SK-N-SH (cell line): Measurements from ENCODE around the gene FAP. TPM values are rescaled to one million over a fixed set of nuclear protein-coding genes. Genes with fewer than 3 reads are reported as not detected.

ENCODE experiments used
- CTCF ChIA-PET: fragments of 300-600, 350-600 bp; formaldehyde crosslinking; extraction: SDS; loops from one replicate; lab custom pipeline; 2021; lab: Yijun Ruan, JAX
- POLR2A ChIA-PET: fragments of 350-600 bp; sonication (Branson Sonifier 250); formaldehyde crosslinking; extraction: SDS; loops from one replicate; lab custom pipeline; 2020; ENCODE audit warnings: antibody characterized with exemption, inconsistent platforms; lab: Yijun Ruan, JAX
- DNase-seq: peaks from one replicate; pipeline ENCODE4 v3.0.0; 2012
- H2AFZ ChIP-seq: fragments of 200-600 bp; sonication (generic); 2 replicates; pipeline ENCODE4 v1.8.1; 2016; ENCODE audit warnings: antibody characterized with exemption, mild to moderate bottlenecking, low read depth
- H3F3A ChIP-seq: fragments of 200-600 bp; sonication (generic); replicated peaks from 2 replicates; pipeline ENCODE3; 2016; ENCODE audit warnings: antibody characterized with exemption, mild to moderate bottlenecking; ENCODE audit not compliant: insufficient read depth
- H3K27ac ChIP-seq, 2 experiments: fragments of 200-500 bp in 1 of 2; fragments of 200-600 bp in 1 of 2; sonication (Bioruptor generic) in 1 of 2; sonication (generic), shearing (Covaris generic) in 1 of 2; 2 replicates each; pipeline versions ENCODE4 v1.5.1 to v1.6.1; 2014 to 2016; ENCODE audit warnings: low read depth in 2 of 2, inconsistent platforms in 1 of 2, low read length in 1 of 2, mild to moderate bottlenecking in 1 of 2, mixed read lengths in 1 of 2
- H3K27me3 ChIP-seq: fragments of 200-600 bp; sonication (generic), shearing (Covaris generic); 2 replicates; pipeline ENCODE4 v1.6.1; 2016; ENCODE audit warnings: mixed run types; ENCODE audit not compliant: insufficient read depth
- H3K36me3 ChIP-seq, 2 experiments: fragments of 200-500 bp in 1 of 2; fragments of 200-600 bp in 1 of 2; sonication (Bioruptor generic) in 1 of 2; sonication (generic) in 1 of 2; replicated peaks in 1 of 2; 2 replicates each; pipeline versions ENCODE3 to v1.5.1; 2014 to 2016; ENCODE audit warnings: low read length in 1 of 2, mild to moderate bottlenecking in 1 of 2; ENCODE audit not compliant: insufficient read depth in 2 of 2, control insufficient read depth in 1 of 2
- H3K4me1 ChIP-seq, 2 experiments: fragments of 200-500 bp in 1 of 2; fragments of 200-600 bp in 1 of 2; sonication (Bioruptor generic) in 1 of 2; sonication (generic), shearing (Covaris generic) in 1 of 2; 2 replicates each; pipeline versions ENCODE4 v1.5.1 to v1.6.1; 2014 to 2016; ENCODE audit warnings: low read depth in 1 of 2, low read length in 1 of 2, mixed run types in 1 of 2; ENCODE audit not compliant: insufficient read depth in 2 of 2, control insufficient read depth in 1 of 2
- H3K4me2 ChIP-seq: fragments of 200-600 bp; sonication (generic), shearing (Covaris generic); 2 replicates; pipeline ENCODE4 v1.6.1; 2017; ENCODE audit warnings: mixed run types
- H3K4me3 ChIP-seq, 2 experiments: fragments of 200-500 bp in 1 of 2; fragments of 200-600 bp in 1 of 2; sonication (Bioruptor generic) in 1 of 2; sonication (generic), shearing (Covaris generic) in 1 of 2; 2 replicates each; pipeline versions ENCODE4 v1.5.1 to v1.8.1; 2014 to 2016; ENCODE audit warnings: low read depth in 2 of 2, inconsistent platforms in 1 of 2, low read length in 1 of 2, mild to moderate bottlenecking in 1 of 2, mixed read lengths in 1 of 2, moderate library complexity in 1 of 2
- H3K79me2 ChIP-seq: fragments of 200-600 bp; sonication (generic); 2 replicates; pipeline ENCODE4 v1.8.1; 2017; ENCODE audit warnings: mild to moderate bottlenecking; ENCODE audit not compliant: insufficient read depth
- H3K9ac ChIP-seq: fragments of 200-600 bp; sonication (generic); 2 replicates; pipeline ENCODE4 v1.6.1; 2017; ENCODE audit warnings: mixed run types
- H3K9me2 ChIP-seq: fragments of 200-600 bp; sonication (generic); 2 replicates; pipeline ENCODE4 v1.6.1; 2017; ENCODE audit warnings: mixed run types
- H3K9me3 ChIP-seq: fragments of 200-600 bp; sonication (generic); 2 replicates; pipeline ENCODE4 v1.6.1; 2017; ENCODE audit warnings: mixed run types, mild to moderate bottlenecking, moderate library complexity
- H4K20me1 ChIP-seq: fragments of 200-600 bp; sonication (generic); 2 replicates; pipeline ENCODE4 v1.6.1; 2017; ENCODE audit warnings: mild to moderate bottlenecking, mixed run types; ENCODE audit not compliant: insufficient read depth
- EP300 ChIP-seq, 2 experiments: IDR thresholded peaks; 2 replicates each; pipeline versions ENCODE4 v1.4.0 to v1.6.1; 2012; ENCODE audit warnings: borderline replicate concordance in 1 of 2, low read depth in 1 of 2, low read length in 1 of 2
- FOSL2 ChIP-seq: IDR thresholded peaks from 2 replicates; pipeline ENCODE4 v1.4.0; 2012; ENCODE audit warnings: low read depth, mild to moderate bottlenecking, moderate library complexity, borderline replicate concordance
- FOXJ3 ChIP-seq: sonication (generic); formaldehyde crosslinking; IDR thresholded peaks from 2 replicates; pipeline ENCODE4 v1.5.1; 2020; ENCODE audit warnings: mild to moderate bottlenecking, missing genetic modification reagents
- FOXM1 ChIP-seq: IDR thresholded peaks from 2 replicates; pipeline ENCODE4 v1.4.0; 2012; ENCODE audit warnings: low read depth, mild to moderate bottlenecking
- GABPA ChIP-seq: IDR thresholded peaks from 2 replicates; pipeline ENCODE4 v1.4.0; 2012; ENCODE audit warnings: low read depth, mild to moderate bottlenecking
- GATA2 ChIP-seq: sonication (generic); formaldehyde crosslinking; IDR thresholded peaks from 2 replicates; pipeline ENCODE4 v1.5.0; 2020; ENCODE audit warnings: mild to moderate bottlenecking, missing genetic modification reagents
- MEF2A ChIP-seq: IDR thresholded peaks from 2 replicates; pipeline ENCODE4 v1.4.0; 2012; ENCODE audit warnings: low read depth, borderline replicate concordance
- NFIC ChIP-seq: IDR thresholded peaks from 2 replicates; pipeline ENCODE4 v1.4.0; 2012; ENCODE audit warnings: borderline replicate concordance
- NRF1 ChIP-seq: IDR thresholded peaks from 2 replicates; pipeline ENCODE4 v1.6.1; 2012; ENCODE audit warnings: low read depth, mild to moderate bottlenecking, low read length
- SIN3A ChIP-seq: IDR thresholded peaks from 2 replicates; pipeline ENCODE4 v1.6.1; 2012; ENCODE audit warnings: low read depth, mild to moderate bottlenecking, low read length, moderate library complexity, borderline replicate concordance
- SMC3 ChIP-seq: IDR thresholded peaks from 2 replicates; pipeline ENCODE4 v1.6.1; 2012; ENCODE audit warnings: low read depth, low read length, improper control_type of control experiment
- TAF1 ChIP-seq: IDR thresholded peaks from 2 replicates; pipeline ENCODE4 v1.6.1; 2012; ENCODE audit warnings: low read depth, mild to moderate bottlenecking, low read length, moderate library complexity, borderline replicate concordance
- TCF12 ChIP-seq: IDR thresholded peaks from 2 replicates; pipeline ENCODE4 v1.4.0; 2012
- WGBS: methylation state at CpG from one replicate; pipeline ENCODE4 v1.1.6; 2017; ENCODE audit warnings: low lambda C conversion rate; 5-methylcytosine and 5-hydroxymethylcytosine counted together
- polyA plus RNA-seq, 3 experiments: library from polyadenylated mRNA; depleted of rRNA; stranded (reverse); fragments of >200 nt; gene quantifications; 2 replicates each; pipeline ENCODE4 v1.2.3, GENCODE V29; 2012
- TF ChIP-seq, protein P1 (sequence below): IDR thresholded peaks from 2 replicates; pipeline ENCODE4 v1.4.0; 2012; ENCODE audit warnings: low read depth, borderline replicate concordance
- TF ChIP-seq, protein P2 (sequence below): fragments of 150-350 bp; IDR thresholded peaks from 2 replicates; pipeline ENCODE4 v1.6.1; 2017; ENCODE audit warnings: antibody characterized with exemption, low read length, low read depth, borderline replicate concordance
- TF ChIP-seq, protein P3 (sequence below): IDR thresholded peaks from 2 replicates; pipeline ENCODE4; 2012
- TF ChIP-seq, protein P4 (sequence below): IDR thresholded peaks from 2 replicates; pipeline ENCODE4 v1.4.0; 2012; ENCODE audit warnings: low read depth

The FAP gene
- polyA plus RNA-seq, 1 of the 3 experiments (the other 2 are of a cell fraction), result 36.9 TPM

DNA sequence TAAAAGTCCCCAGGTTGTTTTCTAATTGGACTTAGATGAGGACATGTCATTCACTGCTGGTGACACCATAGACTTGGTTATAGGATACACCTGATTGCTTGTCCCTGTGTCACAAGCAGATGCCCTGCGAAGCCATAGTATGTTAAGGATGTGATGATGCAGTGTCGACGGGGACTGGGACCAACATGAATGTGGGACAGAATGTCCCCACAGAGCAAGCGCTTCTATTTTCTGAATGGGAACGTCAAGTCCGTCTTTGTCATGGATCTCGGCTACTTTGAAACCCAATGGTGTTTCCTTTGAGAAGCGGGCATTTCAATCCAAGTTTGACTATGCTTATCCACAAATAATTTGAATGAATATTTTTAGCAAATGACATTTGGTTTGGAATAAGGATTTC lies 93.3 kb downstream of the FAP start:
- Histone ChIP-seq H2AFZ (no peak overlapping the region), H3K36me3 (no peaks in the 10 kb centered on the region), H4K20me1 (no peaks in the 10 kb centered on the region), H3K4me3 (no peak overlapping the region), H3K79me2 (no peaks in the 10 kb centered on the region), H3F3A (no peaks in the 10 kb centered on the region), H3K4me1 (no peaks in the 10 kb centered on the region; a peak in 1 of 4 replicates), H3K27me3 (no peaks in the 10 kb centered on the region), H3K9ac (no peak overlapping the region), H3K9me2 (no peaks in the 10 kb centered on the region), H3K9me3 (no peaks in the 10 kb centered on the region), H3K27ac (no peak overlapping the region), H3K4me2 (no peak overlapping the region)
- CTCF ChIA-PET, result interaction anchor here (1.2 to 1.3 kb wide), 2 partner anchors 148 to 151 kb away, joined by 5 read pairs; no protein-coding TSS in a partner anchor
- no peak for DNase-seq
- WGBS, result 90% methylated on average over 8 of the region's 8 CpGs
- POLR2A ChIA-PET, result no interaction called here
- TF ChIP-seq FOXM1, result no peak
- TF ChIP-seq NFIC, result no peak
- TF ChIP-seq, protein P1, sequence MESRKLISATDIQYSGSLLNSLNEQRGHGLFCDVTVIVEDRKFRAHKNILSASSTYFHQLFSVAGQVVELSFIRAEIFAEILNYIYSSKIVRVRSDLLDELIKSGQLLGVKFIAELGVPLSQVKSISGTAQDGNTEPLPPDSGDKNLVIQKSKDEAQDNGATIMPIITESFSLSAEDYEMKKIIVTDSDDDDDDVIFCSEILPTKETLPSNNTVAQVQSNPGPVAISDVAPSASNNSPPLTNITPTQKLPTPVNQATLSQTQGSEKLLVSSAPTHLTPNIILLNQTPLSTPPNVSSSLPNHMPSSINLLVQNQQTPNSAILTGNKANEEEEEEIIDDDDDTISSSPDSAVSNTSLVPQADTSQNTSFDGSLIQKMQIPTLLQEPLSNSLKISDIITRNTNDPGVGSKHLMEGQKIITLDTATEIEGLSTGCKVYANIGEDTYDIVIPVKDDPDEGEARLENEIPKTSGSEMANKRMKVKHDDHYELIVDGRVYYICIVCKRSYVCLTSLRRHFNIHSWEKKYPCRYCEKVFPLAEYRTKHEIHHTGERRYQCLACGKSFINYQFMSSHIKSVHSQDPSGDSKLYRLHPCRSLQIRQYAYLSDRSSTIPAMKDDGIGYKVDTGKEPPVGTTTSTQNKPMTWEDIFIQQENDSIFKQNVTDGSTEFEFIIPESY, result no peak
- no peak for TF ChIP-seq NRF1
- TF ChIP-seq EP300 (IDR thresholded peaks at IDR 0.05; ENCODE audit: borderline replicate concordance in 1 of 2, low read depth in 1 of 2, low read length in 1 of 2), result no peak
- TF ChIP-seq, protein P2, sequence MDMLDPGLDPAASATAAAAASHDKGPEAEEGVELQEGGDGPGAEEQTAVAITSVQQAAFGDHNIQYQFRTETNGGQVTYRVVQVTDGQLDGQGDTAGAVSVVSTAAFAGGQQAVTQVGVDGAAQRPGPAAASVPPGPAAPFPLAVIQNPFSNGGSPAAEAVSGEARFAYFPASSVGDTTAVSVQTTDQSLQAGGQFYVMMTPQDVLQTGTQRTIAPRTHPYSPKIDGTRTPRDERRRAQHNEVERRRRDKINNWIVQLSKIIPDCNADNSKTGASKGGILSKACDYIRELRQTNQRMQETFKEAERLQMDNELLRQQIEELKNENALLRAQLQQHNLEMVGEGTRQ, result no peak
- TF ChIP-seq, protein P3, sequence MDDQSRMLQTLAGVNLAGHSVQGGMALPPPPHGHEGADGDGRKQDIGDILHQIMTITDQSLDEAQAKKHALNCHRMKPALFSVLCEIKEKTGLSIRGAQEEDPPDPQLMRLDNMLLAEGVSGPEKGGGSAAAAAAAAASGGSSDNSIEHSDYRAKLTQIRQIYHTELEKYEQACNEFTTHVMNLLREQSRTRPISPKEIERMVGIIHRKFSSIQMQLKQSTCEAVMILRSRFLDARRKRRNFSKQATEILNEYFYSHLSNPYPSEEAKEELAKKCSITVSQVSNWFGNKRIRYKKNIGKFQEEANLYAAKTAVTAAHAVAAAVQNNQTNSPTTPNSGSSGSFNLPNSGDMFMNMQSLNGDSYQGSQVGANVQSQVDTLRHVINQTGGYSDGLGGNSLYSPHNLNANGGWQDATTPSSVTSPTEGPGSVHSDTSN, result no peak
- TF ChIP-seq TAF1, result no peak
- no peak for TF ChIP-seq SIN3A
- no peak for TF ChIP-seq FOXJ3 (CRISPR knock-in tag)
- TF ChIP-seq MEF2A, result no peak
- TF ChIP-seq GABPA, result no peak
- TF ChIP-seq, all 33 proteins: peak for 0

DNA sequence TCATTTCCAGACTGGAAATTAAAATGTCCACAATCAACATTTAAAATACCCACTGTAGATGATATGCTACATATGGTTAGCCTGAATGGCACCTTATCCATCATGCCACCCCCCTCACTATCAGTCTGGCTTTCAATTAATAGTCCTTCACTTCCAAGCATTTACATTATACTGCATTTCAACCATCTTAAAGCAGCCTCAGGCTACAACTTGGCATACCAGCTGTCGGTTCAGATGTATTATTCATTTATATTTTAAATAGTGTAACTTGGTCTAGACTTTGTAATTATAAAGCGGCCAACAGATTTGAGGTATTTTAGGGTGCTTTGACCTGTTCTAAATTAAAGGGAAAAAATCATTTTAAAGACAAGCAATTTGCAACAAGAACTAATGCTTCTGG lies 93.8 kb downstream of the FAP start:
- CTCF ChIA-PET, result interaction anchor here (1.2 to 1.8 kb wide), 2 partner anchors 148 to 151 kb away, joined by 5 to 6 read pairs; no protein-coding TSS in a partner anchor
- H2AFZ ChIP-seq, result no peak overlapping the region
- H3K9me2 ChIP-seq, result no peaks in the 10 kb centered on the region
- no peak for DNase-seq
- no peaks in the 10 kb centered on the region for H3K36me3 ChIP-seq
- no peak overlapping the region for H3K27ac ChIP-seq
- POLR2A ChIA-PET, result no interaction called here
- H3K4me2 ChIP-seq, result no peak overlapping the region
- H3K9ac ChIP-seq, result no peak overlapping the region
- WGBS, result 36% methylated on average over 2 of the region's 2 CpGs
- H3F3A ChIP-seq, result no peaks in the 10 kb centered on the region
- TF ChIP-seq GATA2 (CRISPR knock-in tag) (no peak), SMC3 (no peak), FOXM1 (no peak), TCF12 (no peak), MEF2A (no peak), FOSL2 (no peak)
- TF ChIP-seq, protein P4, sequence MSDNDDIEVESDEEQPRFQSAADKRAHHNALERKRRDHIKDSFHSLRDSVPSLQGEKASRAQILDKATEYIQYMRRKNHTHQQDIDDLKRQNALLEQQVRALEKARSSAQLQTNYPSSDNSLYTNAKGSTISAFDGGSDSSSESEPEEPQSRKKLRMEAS, result no peak
- no peaks in the 10 kb centered on the region for H4K20me1 ChIP-seq
- no peaks in the 10 kb centered on the region; a peak in 1 of 4 replicates for H3K4me1 ChIP-seq
- H3K27me3 ChIP-seq, result no peaks in the 10 kb centered on the region
- H3K79me2 ChIP-seq, result no peaks in the 10 kb centered on the region
- H3K4me3 ChIP-seq, result no peak overlapping the region
- no peaks in the 10 kb centered on the region for H3K9me3 ChIP-seq
